Pulmonary artery endothelial cell (primary cell): ENCODE measurements around the gene C19orf44. TPM values are rescaled to one million over a fixed set of nuclear protein-coding genes. Genes with fewer than 3 reads are reported as not detected.
"Not testable (repeated sequence)": the region's sequence is repeated elsewhere in the genome, so short reads cannot be mapped to it uniquely, and the experiment has no call there.

ENCODE experiments used
- DNase-seq: peaks from one replicate; pipeline ENCODE4 v3.0.0-alpha.2; 2011; ENCODE audit warnings: low read depth, low spot score
- total RNA-seq: library from RNA; depleted of rRNA; stranded (reverse); fragments of >200 nt; gene quantifications from 2 replicates; pipeline ENCODE4 v1.2.3, GENCODE V29; 2014

C19orf44 gene
- total RNA-seq, 1 donor from 2014 or later = 1.6 TPM

GRCh38 chr19:16467581-16467980 is 28.6 kb upstream of the C19orf44 start:
- DNase-seq = no peak

DNA sequence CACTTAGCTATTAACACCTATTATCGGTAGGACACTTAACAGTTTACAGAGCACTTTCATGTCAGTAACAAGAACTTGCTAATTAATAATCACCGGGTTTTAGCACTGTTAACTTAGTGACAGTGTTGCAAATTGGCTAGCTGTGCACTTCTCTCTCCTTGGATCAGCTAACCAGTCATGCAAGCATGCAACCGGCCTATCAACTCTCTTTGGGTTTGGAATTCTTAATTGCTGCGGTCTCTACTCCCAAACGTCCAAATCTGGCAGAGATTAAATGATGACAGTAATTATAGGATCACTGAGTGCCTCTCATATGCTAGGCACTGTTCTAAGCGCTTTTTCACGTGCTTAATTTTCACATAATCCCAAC is 25.7 kb upstream of the C19orf44 start:
- DNase-seq = no peak

DNA sequence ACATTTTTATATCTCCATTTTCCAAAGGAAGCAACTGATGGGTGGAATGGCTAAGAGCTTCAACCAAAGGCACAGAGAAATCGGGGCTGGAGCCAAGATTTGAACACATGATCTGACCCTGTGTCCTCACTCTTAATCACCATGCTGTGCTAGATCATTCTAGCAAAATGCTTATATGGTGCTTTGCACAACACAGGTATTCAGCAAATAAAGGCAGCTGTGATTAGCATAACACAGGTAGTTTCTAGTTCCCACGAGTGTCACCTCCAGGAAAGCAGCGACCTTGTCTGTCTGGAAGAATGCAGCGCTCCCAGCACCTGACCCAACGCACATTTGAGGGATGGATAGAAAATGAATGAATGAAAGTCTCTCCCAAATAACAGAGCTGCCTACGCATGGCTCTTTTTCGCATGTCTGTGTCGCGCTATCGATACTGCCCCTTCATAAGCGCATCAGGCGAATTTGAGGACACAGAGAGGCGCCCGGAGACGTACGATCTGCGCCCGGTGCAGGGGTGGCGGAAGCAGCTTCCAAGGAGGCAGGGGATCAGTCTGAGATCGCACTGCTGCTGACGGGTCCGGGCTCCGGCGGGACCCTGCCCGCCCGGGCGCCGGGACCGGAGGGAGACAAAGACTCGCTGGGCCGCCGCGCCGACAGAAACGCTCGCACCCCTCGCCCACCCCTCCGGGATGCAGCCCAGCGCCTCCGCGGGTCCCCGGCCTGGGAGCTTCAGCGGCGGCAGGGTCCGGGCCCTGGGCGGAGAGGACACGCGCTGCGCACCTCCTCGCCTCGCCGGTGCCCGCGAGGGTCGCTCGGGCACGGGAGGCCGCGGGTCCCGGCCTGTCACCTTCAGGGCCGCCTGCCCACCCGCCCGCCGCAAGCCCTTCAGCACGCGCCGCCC is 25.0 kb upstream of the C19orf44 start:
- no peak for DNase-seq

DNA sequence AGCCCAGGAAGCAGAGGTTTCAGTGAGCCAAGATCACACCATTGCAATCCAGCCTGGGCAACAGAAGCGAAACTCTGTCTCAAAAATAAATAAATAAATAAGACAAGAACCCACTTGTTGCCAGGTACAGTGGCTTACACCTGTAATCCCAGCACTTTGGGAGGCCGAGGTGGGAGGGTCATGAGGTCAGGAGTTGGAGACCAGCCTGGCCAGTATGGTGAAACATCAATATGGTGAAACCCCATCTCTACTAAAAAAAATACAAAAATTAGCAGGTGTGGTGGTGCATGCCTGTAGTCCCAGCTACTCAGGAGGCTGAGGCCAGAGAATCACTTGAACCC is 23.7 kb upstream of the C19orf44 start:
- not testable (repeated sequence) for DNase-seq

DNA sequence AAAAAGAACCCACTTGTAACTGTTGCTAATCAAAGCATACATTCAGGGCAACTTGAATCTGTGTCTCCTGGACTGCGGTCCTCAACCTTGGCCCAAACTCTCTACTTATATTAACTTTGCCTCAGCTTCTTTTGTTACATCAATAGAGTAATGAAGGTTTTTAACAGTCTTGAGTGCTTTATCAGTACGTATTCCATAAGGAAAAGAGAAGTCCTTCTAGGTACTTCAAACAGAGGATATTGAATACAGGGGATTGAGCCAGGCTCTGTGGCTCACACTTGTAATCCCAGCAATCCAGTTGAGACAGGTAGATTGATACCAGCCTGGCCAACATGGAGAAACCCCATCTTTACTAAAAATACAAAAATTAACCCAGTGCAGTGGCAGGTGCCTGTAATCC is 23.2 kb upstream of the C19orf44 start:
- DNase-seq = no peak

DNA sequence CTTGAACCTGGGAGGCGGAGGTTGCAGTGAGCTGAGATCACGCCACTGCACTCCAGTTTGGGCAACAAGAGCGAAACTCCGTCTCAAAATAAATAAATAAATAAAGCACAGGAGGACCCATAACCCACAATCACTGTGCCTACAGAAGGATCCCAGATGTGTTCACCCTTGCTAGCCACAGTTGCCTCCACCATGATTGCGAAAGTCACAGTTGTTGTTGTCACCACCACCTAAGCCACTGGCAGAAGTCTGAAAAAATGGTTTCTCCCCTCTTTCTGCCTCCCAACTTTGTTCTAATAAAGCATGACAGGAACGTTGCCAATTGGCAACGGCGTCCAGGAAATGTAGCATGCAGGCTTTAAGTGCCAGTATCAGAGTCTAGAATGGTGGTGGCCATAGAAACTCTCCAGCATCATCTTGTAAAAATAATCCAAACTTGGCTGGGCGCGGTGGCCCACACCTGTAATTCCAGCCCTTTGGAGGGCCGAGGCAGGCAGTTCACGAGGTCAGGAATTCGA is 22.3 kb upstream of the C19orf44 start:
- DNase-seq = no peak

DNA sequence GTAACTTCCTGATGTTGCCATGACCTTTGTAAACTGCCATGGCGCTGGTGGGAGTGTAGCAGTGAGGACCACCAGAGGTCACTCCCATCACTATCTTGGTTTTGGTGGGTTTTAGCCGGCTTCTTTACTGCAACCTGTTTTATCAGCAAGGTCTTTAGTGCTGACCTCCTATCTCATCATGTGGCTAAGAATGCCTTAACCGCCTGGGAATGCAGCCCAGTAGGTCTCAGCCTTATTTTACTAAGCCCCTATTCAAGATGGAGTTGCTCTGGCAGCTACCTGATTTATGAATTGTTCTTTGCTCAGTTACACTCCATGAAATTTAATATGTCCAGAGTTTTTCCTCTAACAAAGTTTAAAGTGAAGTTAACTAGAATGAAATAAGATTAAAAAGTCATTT is 19.8 kb upstream of the C19orf44 start:
- no peak for DNase-seq

DNA sequence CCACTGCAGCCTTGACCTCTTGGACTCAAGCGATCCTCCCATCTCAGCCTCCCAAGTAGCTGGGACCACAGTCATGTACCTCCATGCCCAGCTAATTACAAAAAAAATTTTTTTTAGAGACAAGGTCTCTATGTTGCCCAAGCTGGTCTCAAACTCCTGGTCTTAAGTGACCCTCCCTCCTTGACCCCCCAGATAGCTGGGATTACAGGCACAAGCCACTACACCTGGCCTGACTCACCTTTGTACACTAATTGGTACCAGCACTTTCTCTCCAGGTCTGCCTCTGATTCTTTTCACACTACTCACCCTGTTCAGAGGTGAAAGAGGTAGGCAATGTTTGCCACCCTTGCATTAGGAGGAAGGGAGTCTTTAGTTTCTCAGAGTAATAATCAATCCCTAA is 18.9 kb upstream of the C19orf44 start:
- no peak for DNase-seq

DNA sequence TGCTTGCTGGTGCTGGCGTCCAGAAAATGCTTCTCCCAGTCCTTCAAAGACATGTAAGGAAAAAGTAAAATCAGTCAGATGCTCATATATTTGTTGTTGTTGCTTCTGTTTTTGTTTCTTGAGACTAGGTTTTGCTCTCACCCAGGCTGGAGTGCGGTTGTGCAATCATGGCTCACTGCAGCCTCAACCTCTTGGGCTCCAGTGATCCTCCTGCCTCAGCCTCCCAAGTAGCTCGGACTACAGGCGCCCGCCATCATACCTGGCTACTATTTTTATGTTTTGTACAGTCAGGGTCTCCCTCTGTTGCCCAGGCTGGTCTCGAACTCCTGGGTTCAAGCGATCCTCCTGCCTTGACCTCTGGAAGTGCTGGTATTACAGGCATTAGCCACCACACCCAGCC is 13.4 kb upstream of the C19orf44 start:
- DNase-seq = no peak

DNA sequence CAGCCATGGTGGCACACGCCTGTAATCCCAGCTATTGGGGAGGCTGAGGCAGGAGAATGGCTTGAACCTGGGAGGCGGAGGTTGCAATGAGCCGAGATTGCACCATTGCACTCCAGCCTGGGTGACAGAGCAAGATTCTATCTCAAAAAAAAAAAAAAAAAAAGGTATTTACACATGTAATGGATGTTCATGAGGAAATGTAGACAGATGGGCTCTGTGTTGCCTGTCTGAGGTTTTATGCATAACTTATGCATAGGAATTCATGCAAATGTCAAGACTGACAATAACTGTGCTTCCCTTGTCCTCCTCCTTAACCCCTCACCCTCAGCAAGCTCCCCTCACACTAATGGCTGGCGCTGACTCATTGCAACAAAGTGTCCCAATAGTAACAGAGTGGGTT is 9.7 kb upstream of the C19orf44 start:
- DNase-seq = not testable (repeated sequence)

GRCh38 chr19:16496613-16496983 is 404 bp downstream of the C19orf44 start:
- DNase-seq = no peak

DNA sequence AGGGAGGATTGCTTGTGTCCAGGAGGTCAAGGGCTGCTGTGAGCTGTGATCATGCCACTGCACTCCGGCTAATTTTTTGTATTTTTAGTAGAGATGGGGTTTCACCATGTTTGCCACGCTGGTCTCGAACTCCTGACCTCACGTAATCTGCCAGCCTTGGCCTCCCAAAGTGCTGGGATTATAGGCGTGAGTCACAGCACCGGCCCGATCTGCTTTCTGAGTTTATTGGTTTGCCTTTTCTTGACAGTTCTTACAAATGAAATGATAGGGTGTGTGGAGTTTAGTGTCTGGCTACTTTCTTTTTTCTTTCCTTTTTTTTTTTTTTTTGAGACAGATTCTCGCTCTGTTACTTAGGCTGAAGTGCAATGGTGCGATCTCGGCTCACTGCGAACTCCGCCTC is 848 bp downstream of the C19orf44 start:
- DNase-seq = no peak

GRCh38 chr19:16497837-16498236 is 1.6 kb downstream of the C19orf44 start:
- DNase-seq = no peak

DNA sequence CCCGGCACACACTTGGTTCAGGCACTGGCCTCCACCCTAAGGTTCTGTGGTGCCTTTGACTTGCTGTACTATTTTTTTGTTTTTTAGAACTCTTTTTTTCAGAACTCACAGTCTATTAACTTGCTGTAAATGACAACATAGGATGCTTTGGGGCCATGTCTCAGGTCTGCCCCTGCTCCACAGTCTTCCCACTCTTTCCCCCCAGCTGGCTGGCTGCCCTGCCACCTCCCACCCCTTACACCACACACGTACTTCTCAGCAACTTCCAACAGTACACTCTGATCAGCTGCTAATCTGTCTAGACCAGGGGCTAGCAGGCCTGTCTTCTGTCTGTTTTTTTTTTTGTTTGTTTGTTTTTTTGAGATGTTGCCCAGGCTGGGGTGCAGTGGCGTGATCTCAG is 8.1 kb downstream of the C19orf44 start:
- no peak for DNase-seq

GRCh38 chr19:16506161-16506560 is 10.0 kb downstream of the C19orf44 start:
- DNase-seq = not testable (repeated sequence)

DNA sequence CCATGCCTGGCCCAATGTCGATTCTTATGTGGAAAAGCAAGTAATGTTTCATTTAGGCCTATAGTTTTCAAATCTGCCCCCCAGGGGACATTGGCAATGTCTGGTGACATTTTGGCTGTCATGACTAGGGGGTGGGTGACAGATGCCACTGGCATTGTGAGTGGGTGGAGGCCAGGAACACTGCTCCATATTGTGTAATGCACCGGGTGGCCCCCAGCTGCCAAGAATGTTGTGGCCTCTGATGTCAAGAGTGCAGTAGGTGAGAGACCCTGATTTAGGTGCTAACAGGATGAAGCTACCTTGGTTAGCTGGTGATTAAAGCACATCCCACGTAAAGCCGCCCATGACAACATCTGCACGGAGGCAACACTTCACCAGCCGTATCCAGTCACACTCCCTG is 10.8 kb downstream of the C19orf44 start:
- no peak for DNase-seq

DNA sequence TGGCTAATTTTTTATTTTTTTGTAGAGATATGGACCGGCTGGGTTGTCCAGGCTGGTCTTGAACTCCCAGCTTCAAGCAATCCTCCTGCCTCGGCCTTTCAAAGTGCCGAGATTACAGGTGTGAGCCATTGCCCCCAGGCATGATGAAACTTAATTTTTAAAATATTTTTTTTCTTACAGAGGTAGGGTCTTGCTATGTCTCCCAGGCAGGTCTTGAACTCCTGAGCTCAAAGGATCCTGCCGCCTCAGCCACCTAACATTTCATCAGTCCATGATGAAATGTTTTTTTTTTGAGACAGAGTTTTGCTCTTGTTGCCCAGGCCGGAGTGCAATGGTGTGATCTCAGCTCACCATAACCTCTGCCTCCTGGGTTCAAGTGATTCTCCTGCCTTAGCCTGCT is 12.4 kb downstream of the C19orf44 start:
- DNase-seq = no peak

GRCh38 chr19:16509141-16510061 is 13.2 kb downstream of the C19orf44 start:
- no peak for DNase-seq

DNA sequence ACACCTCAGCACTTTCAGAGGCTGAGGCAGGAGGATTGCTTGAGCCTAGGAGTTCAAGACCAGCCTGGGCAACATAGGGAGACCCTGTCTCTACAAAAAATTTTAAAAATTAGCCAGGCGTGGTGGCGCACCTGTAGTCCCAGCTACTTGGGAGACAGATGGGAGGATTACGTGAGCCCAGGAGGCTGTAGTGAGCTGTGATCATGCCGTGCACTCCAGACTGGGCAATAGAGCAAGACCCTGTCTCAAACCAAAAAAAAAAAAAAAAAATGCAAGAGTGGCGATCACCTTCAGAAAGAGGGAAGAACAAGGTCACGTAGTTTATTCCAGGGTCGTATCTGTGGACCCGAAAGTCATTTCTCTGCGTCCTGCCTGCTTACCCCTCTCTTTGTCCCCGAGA is 16.4 kb downstream of the C19orf44 start:
- not testable (repeated sequence) for DNase-seq

GRCh38 chr19:16514383-16515019 is 18.3 kb downstream of the C19orf44 start:
- DNase-seq = no peak

DNA sequence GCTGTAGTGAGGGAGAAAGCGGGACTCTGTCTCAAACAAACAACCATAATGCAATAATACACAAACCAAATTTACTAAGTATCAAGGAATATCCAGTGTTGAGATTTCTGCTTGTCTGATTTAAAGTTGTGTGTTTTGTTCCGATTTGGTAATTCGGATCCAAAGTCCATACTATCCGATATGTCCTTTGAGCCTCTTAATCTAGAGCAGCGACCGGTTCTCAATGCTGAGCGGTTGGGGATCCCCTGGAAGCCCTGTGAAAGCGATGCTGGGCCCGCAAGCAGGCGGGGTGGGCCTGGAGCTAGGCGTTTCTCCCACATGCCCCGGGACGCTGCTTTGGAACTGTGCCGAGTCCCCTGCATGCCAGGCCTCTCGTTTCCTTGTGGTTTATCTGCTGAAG is 20.2 kb downstream of the C19orf44 start:
- no peak for DNase-seq
